Measurements from ENCODE around the gene RPL18. TPM values are rescaled to one million over a fixed set of nuclear protein-coding genes. Genes with fewer than 3 reads are reported as not detected.

Gene RPL18
- total and polyA plus RNA-seq, 9 of the 15 experiments (the other 6 are each of a cell fraction or from before 2014, with no cell fraction given) = 312 to 2,635 (median 1,653) TPM

DNA sequence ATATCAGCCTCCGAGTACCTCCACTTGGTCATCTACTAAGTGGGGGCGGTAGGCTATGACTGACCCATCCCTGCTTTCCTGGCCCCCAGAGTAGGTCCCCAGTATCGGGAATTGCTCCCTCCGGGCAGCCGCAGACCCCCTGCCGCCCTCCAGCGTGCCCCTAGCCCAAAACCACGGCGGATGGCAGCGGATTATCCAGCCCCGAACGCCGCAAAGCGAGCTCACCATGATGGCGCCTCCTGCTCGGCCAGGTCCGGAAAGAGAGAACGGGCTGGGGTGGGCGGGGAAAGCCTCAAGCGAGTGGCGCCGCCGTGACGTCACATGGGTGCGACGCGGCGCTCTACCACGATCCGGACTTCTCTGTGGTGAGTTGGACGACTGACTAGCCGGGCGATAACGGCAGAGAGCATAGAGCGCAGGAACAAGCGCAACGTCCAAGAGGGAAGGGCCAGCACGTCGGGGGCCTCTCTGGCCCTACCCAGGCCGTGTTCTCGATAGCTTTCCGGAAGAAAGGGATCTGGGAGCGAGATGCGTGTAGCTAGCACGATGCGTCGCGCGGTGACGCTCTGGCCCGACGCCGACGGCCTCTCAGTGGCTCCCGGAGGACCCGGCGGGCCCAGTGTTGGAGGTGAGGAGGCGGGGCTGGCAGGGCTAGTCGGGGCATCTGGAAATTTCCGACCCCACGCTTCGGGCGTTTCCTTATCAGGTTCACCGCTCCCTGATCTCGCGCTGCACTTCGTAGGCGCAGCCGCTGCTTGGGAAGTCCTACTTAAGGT lies at the start of gene RPL18, which contains the start of gene SPHK2 (continued):
- TF ChIP-seq, protein P1, sequence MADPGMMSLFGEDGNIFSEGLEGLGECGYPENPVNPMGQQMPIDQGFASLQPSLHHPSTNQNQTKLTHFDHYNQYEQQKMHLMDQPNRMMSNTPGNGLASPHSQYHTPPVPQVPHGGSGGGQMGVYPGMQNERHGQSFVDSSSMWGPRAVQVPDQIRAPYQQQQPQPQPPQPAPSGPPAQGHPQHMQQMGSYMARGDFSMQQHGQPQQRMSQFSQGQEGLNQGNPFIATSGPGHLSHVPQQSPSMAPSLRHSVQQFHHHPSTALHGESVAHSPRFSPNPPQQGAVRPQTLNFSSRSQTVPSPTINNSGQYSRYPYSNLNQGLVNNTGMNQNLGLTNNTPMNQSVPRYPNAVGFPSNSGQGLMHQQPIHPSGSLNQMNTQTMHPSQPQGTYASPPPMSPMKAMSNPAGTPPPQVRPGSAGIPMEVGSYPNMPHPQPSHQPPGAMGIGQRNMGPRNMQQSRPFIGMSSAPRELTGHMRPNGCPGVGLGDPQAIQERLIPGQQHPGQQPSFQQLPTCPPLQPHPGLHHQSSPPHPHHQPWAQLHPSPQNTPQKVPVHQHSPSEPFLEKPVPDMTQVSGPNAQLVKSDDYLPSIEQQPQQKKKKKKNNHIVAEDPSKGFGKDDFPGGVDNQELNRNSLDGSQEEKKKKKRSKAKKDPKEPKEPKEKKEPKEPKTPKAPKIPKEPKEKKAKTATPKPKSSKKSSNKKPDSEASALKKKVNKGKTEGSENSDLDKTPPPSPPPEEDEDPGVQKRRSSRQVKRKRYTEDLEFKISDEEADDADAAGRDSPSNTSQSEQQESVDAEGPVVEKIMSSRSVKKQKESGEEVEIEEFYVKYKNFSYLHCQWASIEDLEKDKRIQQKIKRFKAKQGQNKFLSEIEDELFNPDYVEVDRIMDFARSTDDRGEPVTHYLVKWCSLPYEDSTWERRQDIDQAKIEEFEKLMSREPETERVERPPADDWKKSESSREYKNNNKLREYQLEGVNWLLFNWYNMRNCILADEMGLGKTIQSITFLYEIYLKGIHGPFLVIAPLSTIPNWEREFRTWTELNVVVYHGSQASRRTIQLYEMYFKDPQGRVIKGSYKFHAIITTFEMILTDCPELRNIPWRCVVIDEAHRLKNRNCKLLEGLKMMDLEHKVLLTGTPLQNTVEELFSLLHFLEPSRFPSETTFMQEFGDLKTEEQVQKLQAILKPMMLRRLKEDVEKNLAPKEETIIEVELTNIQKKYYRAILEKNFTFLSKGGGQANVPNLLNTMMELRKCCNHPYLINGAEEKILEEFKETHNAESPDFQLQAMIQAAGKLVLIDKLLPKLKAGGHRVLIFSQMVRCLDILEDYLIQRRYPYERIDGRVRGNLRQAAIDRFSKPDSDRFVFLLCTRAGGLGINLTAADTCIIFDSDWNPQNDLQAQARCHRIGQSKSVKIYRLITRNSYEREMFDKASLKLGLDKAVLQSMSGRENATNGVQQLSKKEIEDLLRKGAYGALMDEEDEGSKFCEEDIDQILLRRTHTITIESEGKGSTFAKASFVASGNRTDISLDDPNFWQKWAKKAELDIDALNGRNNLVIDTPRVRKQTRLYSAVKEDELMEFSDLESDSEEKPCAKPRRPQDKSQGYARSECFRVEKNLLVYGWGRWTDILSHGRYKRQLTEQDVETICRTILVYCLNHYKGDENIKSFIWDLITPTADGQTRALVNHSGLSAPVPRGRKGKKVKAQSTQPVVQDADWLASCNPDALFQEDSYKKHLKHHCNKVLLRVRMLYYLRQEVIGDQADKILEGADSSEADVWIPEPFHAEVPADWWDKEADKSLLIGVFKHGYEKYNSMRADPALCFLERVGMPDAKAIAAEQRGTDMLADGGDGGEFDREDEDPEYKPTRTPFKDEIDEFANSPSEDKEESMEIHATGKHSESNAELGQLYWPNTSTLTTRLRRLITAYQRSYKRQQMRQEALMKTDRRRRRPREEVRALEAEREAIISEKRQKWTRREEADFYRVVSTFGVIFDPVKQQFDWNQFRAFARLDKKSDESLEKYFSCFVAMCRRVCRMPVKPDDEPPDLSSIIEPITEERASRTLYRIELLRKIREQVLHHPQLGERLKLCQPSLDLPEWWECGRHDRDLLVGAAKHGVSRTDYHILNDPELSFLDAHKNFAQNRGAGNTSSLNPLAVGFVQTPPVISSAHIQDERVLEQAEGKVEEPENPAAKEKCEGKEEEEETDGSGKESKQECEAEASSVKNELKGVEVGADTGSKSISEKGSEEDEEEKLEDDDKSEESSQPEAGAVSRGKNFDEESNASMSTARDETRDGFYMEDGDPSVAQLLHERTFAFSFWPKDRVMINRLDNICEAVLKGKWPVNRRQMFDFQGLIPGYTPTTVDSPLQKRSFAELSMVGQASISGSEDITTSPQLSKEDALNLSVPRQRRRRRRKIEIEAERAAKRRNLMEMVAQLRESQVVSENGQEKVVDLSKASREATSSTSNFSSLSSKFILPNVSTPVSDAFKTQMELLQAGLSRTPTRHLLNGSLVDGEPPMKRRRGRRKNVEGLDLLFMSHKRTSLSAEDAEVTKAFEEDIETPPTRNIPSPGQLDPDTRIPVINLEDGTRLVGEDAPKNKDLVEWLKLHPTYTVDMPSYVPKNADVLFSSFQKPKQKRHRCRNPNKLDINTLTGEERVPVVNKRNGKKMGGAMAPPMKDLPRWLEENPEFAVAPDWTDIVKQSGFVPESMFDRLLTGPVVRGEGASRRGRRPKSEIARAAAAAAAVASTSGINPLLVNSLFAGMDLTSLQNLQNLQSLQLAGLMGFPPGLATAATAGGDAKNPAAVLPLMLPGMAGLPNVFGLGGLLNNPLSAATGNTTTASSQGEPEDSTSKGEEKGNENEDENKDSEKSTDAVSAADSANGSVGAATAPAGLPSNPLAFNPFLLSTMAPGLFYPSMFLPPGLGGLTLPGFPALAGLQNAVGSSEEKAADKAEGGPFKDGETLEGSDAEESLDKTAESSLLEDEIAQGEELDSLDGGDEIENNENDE (IDR thresholded peaks at IDR 0.05; ENCODE audit: low read depth, low read length) = no peak
- TF ChIP-seq EZH2 (IDR thresholded peaks at IDR 0.05; ENCODE audit: borderline replicate concordance, low read depth, low read length) = no peak
- no peak for TF ChIP-seq GABPB2 (CRISPR knock-in tag; conservative IDR thresholded peaks at IDR 0.05)
- TF ChIP-seq RFX1 (IDR thresholded peaks at IDR 0.05) = no peak; the same call in 1 of the 2 replicates
- peak; percentile 97 for TF ChIP-seq SETDB1 (IDR thresholded peaks at IDR 0.05; ENCODE audit: low read length)
- TF ChIP-seq SP1 (CRISPR knock-in tag; IDR thresholded peaks at IDR 0.05) = peak; percentile 99
- no peak for TF ChIP-seq RUNX1 (IDR thresholded peaks at IDR 0.05; ENCODE audit: low read depth)
- TF ChIP-seq, protein P2, sequence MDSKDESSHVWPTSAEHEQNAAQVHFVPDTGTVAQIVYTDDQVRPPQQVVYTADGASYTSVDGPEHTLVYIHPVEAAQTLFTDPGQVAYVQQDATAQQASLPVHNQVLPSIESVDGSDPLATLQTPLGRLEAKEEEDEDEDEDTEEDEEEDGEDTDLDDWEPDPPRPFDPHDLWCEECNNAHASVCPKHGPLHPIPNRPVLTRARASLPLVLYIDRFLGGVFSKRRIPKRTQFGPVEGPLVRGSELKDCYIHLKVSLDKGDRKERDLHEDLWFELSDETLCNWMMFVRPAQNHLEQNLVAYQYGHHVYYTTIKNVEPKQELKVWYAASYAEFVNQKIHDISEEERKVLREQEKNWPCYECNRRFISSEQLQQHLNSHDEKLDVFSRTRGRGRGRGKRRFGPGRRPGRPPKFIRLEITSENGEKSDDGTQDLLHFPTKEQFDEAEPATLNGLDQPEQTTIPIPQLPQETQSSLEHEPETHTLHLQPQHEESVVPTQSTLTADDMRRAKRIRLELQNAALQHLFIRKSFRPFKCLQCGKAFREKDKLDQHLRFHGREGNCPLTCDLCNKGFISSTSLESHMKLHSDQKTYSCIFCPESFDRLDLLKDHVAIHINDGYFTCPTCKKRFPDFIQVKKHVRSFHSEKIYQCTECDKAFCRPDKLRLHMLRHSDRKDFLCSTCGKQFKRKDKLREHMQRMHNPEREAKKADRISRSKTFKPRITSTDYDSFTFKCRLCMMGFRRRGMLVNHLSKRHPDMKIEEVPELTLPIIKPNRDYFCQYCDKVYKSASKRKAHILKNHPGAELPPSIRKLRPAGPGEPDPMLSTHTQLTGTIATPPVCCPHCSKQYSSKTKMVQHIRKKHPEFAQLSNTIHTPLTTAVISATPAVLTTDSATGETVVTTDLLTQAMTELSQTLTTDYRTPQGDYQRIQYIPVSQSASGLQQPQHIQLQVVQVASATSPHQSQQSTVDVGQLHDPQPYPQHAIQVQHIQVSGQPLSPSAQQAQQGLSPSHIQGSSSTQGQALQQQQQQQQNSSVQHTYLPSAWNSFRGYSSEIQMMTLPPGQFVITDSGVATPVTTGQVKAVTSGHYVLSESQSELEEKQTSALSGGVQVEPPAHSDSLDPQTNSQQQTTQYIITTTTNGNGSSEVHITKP (IDR thresholded peaks at IDR 0.05; ENCODE audit: partially characterized antibody) = peak; percentile 86
- TF ChIP-seq PHF20 (IDR thresholded peaks at IDR 0.05; ENCODE audit: partially characterized antibody) = peak; percentile 86
- TF ChIP-seq, protein P3, sequence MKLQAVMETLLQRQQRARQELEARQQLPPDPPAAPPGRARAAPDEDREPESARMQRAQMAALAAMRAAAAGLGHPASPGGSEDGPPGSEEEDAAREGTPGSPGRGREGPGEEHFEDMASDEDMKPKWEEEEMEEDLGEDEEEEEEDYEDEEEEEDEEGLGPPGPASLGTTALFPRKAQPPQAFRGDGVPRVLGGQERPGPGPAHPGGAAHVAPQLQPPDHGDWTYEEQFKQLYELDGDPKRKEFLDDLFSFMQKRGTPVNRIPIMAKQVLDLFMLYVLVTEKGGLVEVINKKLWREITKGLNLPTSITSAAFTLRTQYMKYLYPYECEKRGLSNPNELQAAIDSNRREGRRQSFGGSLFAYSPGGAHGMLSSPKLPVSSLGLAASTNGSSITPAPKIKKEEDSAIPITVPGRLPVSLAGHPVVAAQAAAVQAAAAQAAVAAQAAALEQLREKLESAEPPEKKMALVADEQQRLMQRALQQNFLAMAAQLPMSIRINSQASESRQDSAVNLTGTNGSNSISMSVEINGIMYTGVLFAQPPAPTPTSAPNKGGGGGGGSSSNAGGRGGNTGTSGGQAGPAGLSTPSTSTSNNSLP (IDR thresholded peaks at IDR 0.05; ENCODE audit: borderline replicate concordance, low read depth, low read length) = peak; percentile 60; the same call in 1 of the 2 replicates

Measured in K562 (cell line).